ENCODE data around the gene BGLAP. TPM values are rescaled to one million over a fixed set of nuclear protein-coding genes. Genes with fewer than 3 reads are reported as not detected.

BGLAP gene
- total RNA-seq, 2 donors from 2014 or later = 1.1 to 1.2 TPM

DNA sequence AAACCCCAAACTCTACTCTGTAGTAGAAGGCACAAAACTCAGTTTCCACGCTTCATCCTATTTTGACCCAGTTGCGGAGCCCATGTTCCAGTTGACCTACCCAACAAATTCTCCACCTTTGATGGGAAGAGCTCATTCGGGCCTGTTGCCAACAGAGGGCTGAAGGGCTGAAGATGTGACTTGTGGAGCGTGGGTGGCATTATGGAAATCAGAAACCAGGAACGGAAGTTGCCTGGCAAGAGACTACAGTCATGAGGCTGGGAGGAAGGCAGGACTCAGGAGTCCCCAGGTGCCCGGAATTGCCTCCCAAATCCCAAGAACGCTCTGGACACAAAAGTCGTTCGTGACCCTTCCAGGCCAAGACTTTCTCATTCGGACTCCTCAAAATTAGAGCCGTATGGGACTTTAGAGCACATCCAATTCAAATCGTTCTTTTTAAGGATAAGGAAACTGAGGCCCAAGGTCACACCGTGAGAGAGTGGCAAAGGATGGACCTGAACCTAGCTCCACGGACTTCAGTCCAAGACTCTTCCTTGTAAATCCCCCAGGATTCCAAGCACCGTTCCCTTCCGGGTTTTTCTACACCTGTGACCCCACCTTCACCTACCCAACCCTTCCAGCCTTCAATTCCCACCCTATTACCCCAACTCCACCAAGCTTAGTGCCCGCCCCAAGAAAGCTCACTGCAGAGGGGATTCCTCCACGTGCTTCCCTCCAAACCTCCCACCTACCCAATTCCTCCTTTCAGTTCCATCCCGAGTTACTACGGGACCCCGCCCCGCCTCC lies 39.9 kb downstream of the BGLAP start:
- DNase-seq (peak; percentile 19 to 73), ATAC-seq (peak; percentile 73)
- intact Hi-C loops (cut with DNase I, micrococcal nuclease) = no loop called here

DNA sequence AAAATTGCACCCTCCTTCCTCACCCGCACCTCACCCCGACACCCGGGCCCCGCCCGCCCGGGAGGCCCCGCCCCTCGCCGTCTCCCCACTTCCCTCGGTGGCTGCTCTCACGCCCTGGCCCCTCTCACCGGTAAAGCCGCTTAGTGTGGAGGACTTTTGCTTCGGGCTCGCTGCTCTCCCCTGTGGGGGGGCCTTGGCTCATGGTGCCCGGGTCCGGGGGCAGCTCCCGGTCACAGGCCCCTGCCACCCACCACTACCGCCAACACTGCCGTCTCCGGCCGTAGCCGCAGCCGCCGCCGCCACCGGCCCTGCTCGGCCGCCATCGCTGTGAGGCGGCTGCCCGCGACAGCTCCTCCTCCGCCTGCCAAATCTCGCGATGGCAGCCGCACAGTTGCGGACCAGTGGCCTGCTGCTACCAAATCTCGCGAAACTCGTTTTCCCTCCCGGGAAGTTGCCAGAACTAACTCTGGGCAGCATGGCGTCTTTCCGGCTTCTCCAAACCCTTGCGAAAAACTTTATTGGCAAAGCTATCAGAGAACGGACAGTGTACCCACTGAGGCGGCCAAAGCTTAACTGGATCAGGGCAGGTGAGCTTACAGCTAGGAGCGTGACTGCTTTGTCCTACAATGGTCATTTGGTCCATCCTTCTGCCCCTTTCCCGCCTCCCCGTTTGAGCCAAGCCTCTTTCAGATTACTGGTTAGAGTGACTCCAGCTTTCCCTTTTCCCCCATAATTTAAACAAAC lies 40.7 kb downstream of the BGLAP start, which contains the start of gene SMG5:
TSS of gene SMG5 (minus strand) at position 347 of the 744 bp plus-strand sequence. CDS start at position 202, 145 bp downstream.
- intact Hi-C loops (cut with DNase I, micrococcal nuclease) = no loop called here
- DNase-seq (peak; percentile 95 to 99), ATAC-seq (peak; percentile 87)

DNA sequence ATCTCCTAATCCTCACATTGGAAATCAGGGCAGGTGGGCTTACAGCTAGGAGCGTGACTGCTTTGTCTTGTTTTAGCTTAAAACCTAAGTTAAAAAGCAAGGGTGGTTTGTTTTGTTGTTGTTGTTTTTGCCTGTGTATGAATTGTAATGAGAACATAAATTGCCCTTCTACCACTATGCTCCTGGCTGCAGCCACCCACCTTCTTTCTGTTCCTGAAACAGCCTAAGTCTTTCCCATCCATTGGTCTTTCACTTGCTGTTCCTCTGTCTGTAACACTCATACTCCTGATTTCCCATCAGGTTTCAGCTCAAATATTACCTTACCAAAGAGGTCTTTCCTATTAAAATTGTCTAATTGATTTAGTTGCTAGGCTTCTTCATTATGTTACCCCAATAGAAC lies 41.5 kb downstream of the BGLAP start:
- intact Hi-C loops (cut with DNase I, micrococcal nuclease) = no loop called here
- ATAC-seq (no peak), DNase-seq (no peak)

GRCh38 chr1:156284112-156284511 lies 42.1 kb downstream of the BGLAP start, which contains the start of gene TMEM79:
Gene TMEM79, plus strand, starts transcription at chr1:156284325. Its CDS starts 902 bp downstream, at chr1:156285227.
- ATAC-seq (peak; percentile 16), DNase-seq (peak; percentile 45 to 53)
- intact Hi-C loops (cut with DNase I, micrococcal nuclease) = no loop called here

- intact Hi-C loops (cut with DNase I, micrococcal nuclease) = no loop called here
- no peak for DNase-seq
- ATAC-seq = no peak
Measured at GRCh38 chr1:156284757-156285156, 42.8 kb downstream of the BGLAP start.

GRCh38 chr1:156285437-156285836 lies 43.5 kb downstream of the BGLAP start:
- intact Hi-C loops (cut with DNase I, micrococcal nuclease) = no loop called here
- no peak for ATAC-seq
- DNase-seq = no peak

DNA sequence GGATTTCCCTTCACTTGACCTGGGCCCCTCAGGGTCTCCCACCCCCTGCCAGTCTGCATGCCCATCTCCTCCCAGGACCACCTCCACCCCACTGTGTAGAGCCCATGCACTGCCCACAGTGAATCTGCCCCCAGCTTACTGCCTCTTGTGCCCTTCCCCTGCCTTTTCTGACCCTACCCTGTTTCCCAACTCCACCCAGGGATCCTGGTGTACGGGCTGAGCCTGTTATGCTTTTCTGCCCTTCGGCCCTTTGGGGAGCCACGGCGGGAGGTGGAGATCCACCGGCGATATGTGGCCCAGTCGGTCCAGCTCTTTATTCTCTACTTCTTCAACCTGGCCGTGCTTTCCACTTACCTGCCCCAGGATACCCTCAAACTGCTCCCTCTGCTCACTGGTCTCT lies 44.1 kb downstream of the BGLAP start:
- intact Hi-C loops (cut with DNase I, micrococcal nuclease) = no loop called here
- ATAC-seq (no peak), DNase-seq (no peak)

DNA sequence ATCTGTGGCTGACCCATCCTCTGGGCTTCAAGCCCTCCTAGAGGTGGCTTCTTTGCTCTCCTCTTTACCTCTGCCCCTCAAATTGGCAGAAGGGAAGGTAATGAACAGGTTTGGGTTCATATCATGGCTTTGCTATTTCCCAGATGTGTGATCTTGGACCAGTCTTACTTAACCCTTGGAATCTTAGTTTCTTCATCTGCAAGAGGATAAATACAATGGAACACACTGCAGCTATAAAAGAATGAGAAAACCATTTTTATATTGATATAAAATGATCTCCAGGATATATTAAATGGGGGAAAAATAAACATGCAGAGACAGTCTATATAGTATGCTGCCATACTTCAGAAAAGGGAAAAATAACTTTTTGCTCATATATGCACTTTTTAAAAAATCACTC lies 47.9 kb downstream of the BGLAP start:
- no peak for ATAC-seq
- no peak for DNase-seq
- intact Hi-C loops (cut with DNase I, micrococcal nuclease) = no loop called here

DNA sequence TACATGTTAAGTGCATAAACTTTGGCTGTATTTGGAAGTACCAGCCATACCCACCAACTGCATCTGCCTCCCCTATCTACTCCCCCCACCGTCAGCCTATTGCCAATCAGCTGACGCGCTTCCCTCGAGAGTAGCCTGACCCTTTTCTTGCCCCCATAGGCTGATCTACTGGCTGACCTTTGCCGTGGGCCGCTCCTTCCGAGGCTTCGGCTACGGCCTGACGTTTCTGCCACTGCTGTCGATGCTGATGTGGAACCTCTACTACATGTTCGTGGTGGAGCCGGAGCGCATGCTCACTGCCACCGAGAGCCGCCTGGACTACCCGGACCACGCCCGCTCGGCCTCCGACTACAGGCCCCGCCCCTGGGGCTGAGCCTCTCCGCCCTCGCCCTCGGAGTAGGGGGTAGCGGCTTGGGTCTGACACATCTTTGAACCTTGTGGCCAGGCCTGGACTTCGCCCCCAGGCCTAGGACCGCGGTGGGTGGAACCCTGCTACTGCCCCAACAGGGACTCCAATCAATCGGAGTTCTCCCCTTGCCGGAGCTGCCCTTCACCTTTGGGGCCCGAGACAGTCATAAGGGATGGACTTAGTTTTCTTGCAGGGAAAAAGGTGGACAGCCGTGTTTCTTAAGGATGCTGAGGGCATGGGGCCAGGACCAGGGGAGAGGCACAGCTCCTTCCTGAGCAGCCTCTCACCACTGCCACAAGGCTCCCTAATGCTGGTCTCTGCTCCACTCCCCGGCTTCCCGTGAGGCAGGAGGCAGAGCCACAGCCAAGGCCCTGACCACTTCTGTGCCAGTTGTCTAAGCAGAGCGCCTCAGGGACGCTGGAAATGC lies 49.5 kb downstream of the BGLAP start:
- peak; percentile 95 for ATAC-seq
- DNase-seq = peak; percentile 93 to 94
- intact Hi-C loops (cut with DNase I, micrococcal nuclease) = no loop called here

Other genes with a start within 250 kb of the BGLAP start
- gene SSR2, start 221.2 kb upstream of the BGLAP start, total RNA-seq = 100 to 1,000 TPM; 180 TPM
- gene UBQLN4, start 188.4 kb upstream of the BGLAP start, total RNA-seq = 10 to 100 TPM; 21.7 to 26.7 TPM
- gene LAMTOR2, start 187.4 kb upstream of the BGLAP start, total RNA-seq = 10 to 100 TPM; 70.6 to 72.7 TPM
- gene RAB25, start 181.0 kb upstream of the BGLAP start, total RNA-seq = 100 to 1,000 TPM; 203 to 231 TPM
- 1 to 10 TPM in 1 of 2 donors, under 1 TPM in 1; 0.78 to 1.1 TPM for gene MEX3A, start 159.7 kb upstream of the BGLAP start, total RNA-seq
- gene LMNA, start 127.5 kb upstream of the BGLAP start, total RNA-seq = 100 to 1,000 TPM; 335 to 478 TPM
- gene SEMA4A, start 88.6 kb upstream of the BGLAP start, total RNA-seq = 1 to 10 TPM; 3.5 to 6.5 TPM
- gene SLC25A44, start 48.1 kb upstream of the BGLAP start, total RNA-seq = 10 to 100 TPM; 21.3 to 30.3 TPM
- 10 to 100 TPM; 39.3 to 40.3 TPM for gene PMF1, start 29.2 kb upstream of the BGLAP start, total RNA-seq
- gene PAQR6, start 5.9 kb downstream of the BGLAP start, total RNA-seq = 1 to 10 TPM; 1.8 to 3.0 TPM
- 10 to 100 TPM; 65.3 to 73.9 TPM for gene SMG5, start 40.6 kb downstream of the BGLAP start, total RNA-seq
- 1 to 10 TPM; 3.9 to 4.0 TPM for gene TMEM79, start 42.1 kb downstream of the BGLAP start, total RNA-seq
- gene GLMP, start 53.5 kb downstream of the BGLAP start, total RNA-seq = 10 to 100 TPM; 43.8 to 50.3 TPM
- gene VHLL, start 57.1 kb downstream of the BGLAP start, total RNA-seq = not detected
- 100 to 1,000 TPM; 116 to 119 TPM for gene CCT3, start 96.1 kb downstream of the BGLAP start, total RNA-seq
- not detected for gene TSACC, start 96.3 kb downstream of the BGLAP start, total RNA-seq
- not detected for gene RHBG, start 127.0 kb downstream of the BGLAP start, total RNA-seq